HCT116 (cell line): ENCODE measurements around the gene CHSY3. TPM values are rescaled to one million over a fixed set of nuclear protein-coding genes. Genes with fewer than 3 reads are reported as not detected.

ENCODE experiments used
- ATAC-seq: fragments of 200-7000 bp; cut with Tn5 transposase; 2 replicates; pipeline ENCODE4 v1.9.1; 2020; ENCODE audit warnings: mild to moderate bottlenecking, moderate library complexity
- BruUV-seq: library from RNA; stranded (reverse); fragments of 400-500 nt; replicated peaks from 2 replicates; lab custom pipeline; 2021; lab: Mats Ljungman, UMichigan
- CTCF ChIA-PET: fragments of 300-600 bp; sonication (Branson Sonifier 250); formaldehyde crosslinking; loops from one replicate; lab custom pipeline; 2021; ENCODE audit warnings: antibody characterized with exemption; lab: Charles Lee
- POLR2A ChIA-PET: fragments of 300-600, 350-600 bp; sonication (Branson Sonifier 250); formaldehyde crosslinking; loops from one replicate; lab custom pipeline; 2021; ENCODE audit warnings: antibody characterized with exemption; lab: Charles Lee
- RAD21 ChIA-PET, 2 experiments: fragments of 300-600 bp; sonication (Branson Sonifier 250); formaldehyde crosslinking; loops; one replicate each; lab custom pipeline; 2023; ENCODE audit warnings: low total read pairs in 2 of 2; ENCODE audit not compliant: uncharacterized antibody in 2 of 2, unreplicated experiment in 2 of 2, low non-redundant PET in 1 of 2; lab: Charles Lee
- DNase-seq: peaks from one replicate; pipeline ENCODE4 v3.0.0-alpha.2; 2010; ENCODE audit warnings: low read depth, low spot score
- H2AFZ ChIP-seq: fragments of 200-600 bp; shearing (Covaris generic), sonication (generic); 2 replicates; pipeline ENCODE4 v1.6.1; 2017; ENCODE audit warnings: low read depth, mixed run types, mixed read lengths, antibody characterized with exemption, low read length; ENCODE audit not compliant: poor library complexity, severe bottlenecking
- H3K27ac ChIP-seq: 2 replicates; pipeline ENCODE4 v1.5.1; 2012; ENCODE audit warnings: low read depth, low read length
- H3K27me3 ChIP-seq: fragments of 200-600 bp; sonication (generic); 2 replicates; pipeline ENCODE4 v1.6.1; 2016; ENCODE audit warnings: mixed run types, low read length, mixed read lengths; ENCODE audit not compliant: insufficient read depth
- H3K36me3 ChIP-seq, 2 experiments: fragments of 200-500 bp in 1 of 2; fragments of 200-600 bp in 1 of 2; sonication (Bioruptor generic) in 1 of 2; sonication (generic) in 1 of 2; 2 replicates each; pipeline versions ENCODE4 v1.5.1 to v1.6.1; 2014 to 2016; ENCODE audit warnings: low read length in 2 of 2, inconsistent platforms in 1 of 2, mixed read lengths in 1 of 2, mixed run types in 1 of 2; ENCODE audit not compliant: insufficient read depth in 2 of 2, control insufficient read depth in 1 of 2
- H3K4me1 ChIP-seq, 2 experiments: fragments of 200-600 bp in 1 of 2; sonication (generic) in 1 of 2; 2 replicates each; pipeline versions ENCODE4 v1.5.1 to v1.6.1; 2012 to 2017; ENCODE audit warnings: low read length in 2 of 2, inconsistent platforms in 1 of 2, mild to moderate bottlenecking in 1 of 2, mixed read lengths in 1 of 2, mixed run types in 1 of 2, moderate library complexity in 1 of 2; ENCODE audit not compliant: insufficient read depth in 2 of 2, control insufficient read depth in 1 of 2
- H3K4me2 ChIP-seq: fragments of 200-600 bp; sonication (generic); 2 replicates; pipeline ENCODE4 v1.6.1; 2017; ENCODE audit warnings: mixed run types, low read length, mixed read lengths
- H3K4me3 ChIP-seq, 2 experiments: fragments of 200-600 bp in 1 of 2; sonication (generic) in 1 of 2; replicated peaks in 1 of 2; 2 replicates each; pipeline ENCODE4 v1.5.1; 2011 to 2016; ENCODE audit warnings: low read length in 2 of 2, control low read depth in 1 of 2, low read depth in 1 of 2, mild to moderate bottlenecking in 1 of 2, mixed read lengths in 1 of 2, mixed run types in 1 of 2
- H3K79me2 ChIP-seq: fragments of 200-600 bp; sonication (generic); 2 replicates; pipeline ENCODE4 v1.6.1; 2017; ENCODE audit warnings: mild to moderate bottlenecking, mixed run types, low read length, moderate library complexity, mixed read lengths; ENCODE audit not compliant: insufficient read depth
- H3K9ac ChIP-seq: fragments of 200-600 bp; sonication (generic); 2 replicates; pipeline ENCODE4 v1.6.1; 2016; ENCODE audit warnings: low read length, mixed read lengths
- H3K9me2 ChIP-seq: fragments of 200-600 bp; sonication (generic), shearing (Covaris generic); 2 replicates; pipeline ENCODE4 v1.6.1; 2017; ENCODE audit warnings: mixed run types, mild to moderate bottlenecking, moderate library complexity; ENCODE audit not compliant: insufficient read depth
- H3K9me3 ChIP-seq, 2 experiments: fragments of 200-500 bp in 1 of 2; fragments of 200-600 bp in 1 of 2; sonication (Bioruptor generic) in 1 of 2; sonication (generic) in 1 of 2; 2 replicates each; pipeline ENCODE4 v1.6.1; 2014 to 2017; ENCODE audit warnings: low read length in 2 of 2, mixed read lengths in 2 of 2, inconsistent platforms in 1 of 2, low read depth in 1 of 2, mild to moderate bottlenecking in 1 of 2, mixed run types in 1 of 2, moderate library complexity in 1 of 2; ENCODE audit not compliant: control insufficient read depth in 1 of 2, insufficient read depth in 1 of 2
- H4K20me1 ChIP-seq: fragments of 200-600 bp; sonication (generic), shearing (Covaris generic); 2 replicates; pipeline ENCODE4 v1.6.1; 2017; ENCODE audit warnings: mixed run types, mild to moderate bottlenecking, moderate library complexity; ENCODE audit not compliant: insufficient read depth
- CBX3 ChIP-seq: IDR thresholded peaks from 2 replicates; pipeline ENCODE4 v1.6.1; 2012; ENCODE audit warnings: low read depth
- CEBPB ChIP-seq: IDR thresholded peaks from 2 replicates; pipeline ENCODE4 v1.6.1; 2012; ENCODE audit warnings: low read depth
- CTCF ChIP-seq, 3 experiments: fragments of 200-600 bp in 1 of 3; sonication (generic) in 1 of 3; IDR thresholded peaks in 2 of 3; conservative IDR thresholded peaks in 1 of 3; 2 replicates each; pipeline ENCODE4 v1.5.1; 2012 to 2017; ENCODE audit warnings: low read depth in 2 of 3, low read length in 2 of 3, antibody characterized with exemption in 1 of 3, borderline replicate concordance in 1 of 3, control low read depth in 1 of 3, mild to moderate bottlenecking in 1 of 3, mixed read lengths in 1 of 3, mixed run types in 1 of 3, moderate library complexity in 1 of 3; ENCODE audit not compliant: insufficient read depth in 1 of 3
- EGR1 ChIP-seq: IDR thresholded peaks from 2 replicates; pipeline ENCODE4 v1.6.1; 2012; ENCODE audit warnings: low read depth
- ELF1 ChIP-seq: IDR thresholded peaks from 2 replicates; pipeline ENCODE4 v1.6.1; 2012; ENCODE audit warnings: low read depth, borderline replicate concordance
- EZH2 ChIP-seq: fragments of 200-600 bp; sonication (generic); IDR thresholded peaks from 2 replicates; pipeline ENCODE4 v1.6.1; 2017; ENCODE audit warnings: antibody characterized with exemption, mixed run types
- POLR2A ChIP-seq: IDR thresholded peaks from 2 replicates; pipeline ENCODE4 v1.7.0; 2011; ENCODE audit warnings: borderline replicate concordance; ENCODE audit not compliant: insufficient read depth, insufficient read length; ENCODE audit errors: extremely low read depth
- POLR2AphosphoS5 ChIP-seq: IDR thresholded peaks from 2 replicates; pipeline ENCODE4 v1.6.1; 2011; ENCODE audit warnings: mild to moderate bottlenecking, low read depth, low read length, moderate library complexity
- RAD21 ChIP-seq: IDR thresholded peaks from 2 replicates; pipeline ENCODE4 v1.6.1; 2012; ENCODE audit warnings: low read depth, mild to moderate bottlenecking
- REST ChIP-seq: IDR thresholded peaks from 2 replicates; pipeline ENCODE4 v1.6.1; 2012; ENCODE audit warnings: low read depth
- SIN3A ChIP-seq: IDR thresholded peaks from 2 replicates; pipeline ENCODE4 v1.6.1; 2012; ENCODE audit warnings: low read depth
- SP1 ChIP-seq: IDR thresholded peaks from 2 replicates; pipeline ENCODE4 v1.6.1; 2012; ENCODE audit warnings: low read depth
- YY1 ChIP-seq: IDR thresholded peaks from 2 replicates; pipeline ENCODE4 v1.6.1; 2011; ENCODE audit warnings: low read length, low read depth, moderate library complexity, mild to moderate bottlenecking; ENCODE audit not compliant: insufficient replicate concordance; ENCODE audit errors: extremely low read depth
- ZBTB33 ChIP-seq: IDR thresholded peaks from 2 replicates; pipeline ENCODE4 v1.6.1; 2011; ENCODE audit warnings: mild to moderate bottlenecking, low read length, moderate library complexity; ENCODE audit not compliant: insufficient replicate concordance; ENCODE audit errors: extremely low read depth
- ZFX ChIP-seq: fragments of 450-650 bp; IDR thresholded peaks from 2 replicates; pipeline ENCODE4 v1.6.1; 2017
- intact Hi-C: fragments of 100-400 bp; cut with micrococcal nuclease; formaldehyde crosslinking; loops from 2 replicates; pipeline ENCODE4 v1.10.0; 2022
- total RNA-seq: library from RNA; stranded (reverse); gene quantifications from one replicate; pipeline ENCODE4 v1.2.1, GENCODE V29; 2021; ENCODE audit not compliant: unreplicated experiment

CHSY3 gene
- total RNA-seq, 1 experiment from 2014 or later: 2.3 TPM

GRCh38 chr5:130065617-130066016 lies 161.4 kb downstream of the CHSY3 start:
- Histone ChIP-seq H3K27me3 (no peaks in the 10 kb centered on the region), H3K9ac (no peak overlapping the region), H3K9me2 (no peaks in the 10 kb centered on the region), H3K4me2 (no peak overlapping the region), H3K9me3 (no peaks in the 10 kb centered on the region; a peak in 1 of 4 replicates), H3K4me3 (no peak overlapping the region), H3K4me1 (no peaks in the 10 kb centered on the region), H4K20me1 (no peaks in the 10 kb centered on the region), H3K36me3 (no peaks in the 10 kb centered on the region), H3K27ac (no peak overlapping the region), H2AFZ (no peak overlapping the region), H3K79me2 (no peaks in the 10 kb centered on the region)
- CTCF ChIA-PET: no interaction called here
- TF ChIP-seq SP1: no peak
- TF ChIP-seq CEBPB: no peak
- no peak for TF ChIP-seq POLR2AphosphoS5
- no TSS peak for BruUV-seq
- RAD21 ChIA-PET: no interaction called here
- intact Hi-C loops: no loop called here
- DNase-seq: no peak
- POLR2A ChIA-PET: no interaction called here
- ATAC-seq: no peak

- Histone ChIP-seq H3K4me3 (no peak overlapping the region), H3K36me3 (no peaks in the 10 kb centered on the region), H3K79me2 (no peaks in the 10 kb centered on the region), H3K4me1 (no peaks in the 10 kb centered on the region), H3K9ac (no peak overlapping the region), H4K20me1 (no peaks in the 10 kb centered on the region), H3K27ac (no peak overlapping the region), H2AFZ (no peak overlapping the region), H3K9me2 (no peaks in the 10 kb centered on the region), H3K9me3 (no peaks in the 10 kb centered on the region), H3K4me2 (no peak overlapping the region), H3K27me3 (no peaks in the 10 kb centered on the region)
- BruUV-seq: no TSS peak
- ChIA-PET RAD21 (no interaction called here), CTCF (no interaction called here), POLR2A (no interaction called here)
- ATAC-seq (no peak), DNase-seq (no peak)
- intact Hi-C loops: no loop called here
- TF ChIP-seq CTCF (IDR thresholded peaks at IDR 0.05 in 2 of 3, conservative IDR thresholded peaks at IDR 0.05 in 1 of 3; ENCODE audit: borderline replicate concordance in 1 of 3, insufficient read depth in 1 of 3, low read depth in 2 of 3, low read length in 2 of 3): no peak
- TF ChIP-seq REST: no peak
- no peak for TF ChIP-seq RAD21
- no peak for TF ChIP-seq SIN3A
- no peak for TF ChIP-seq EZH2
- TF ChIP-seq ELF1: no peak
- TF ChIP-seq CBX3: no peak
- TF ChIP-seq POLR2A: no peak
- TF ChIP-seq ZFX: no peak
- TF ChIP-seq YY1: no peak
- no peak for TF ChIP-seq EGR1
- no peak for TF ChIP-seq POLR2AphosphoS5
- TF ChIP-seq ZBTB33: no peak
Observed at GRCh38 chr5:130066644-130067043, 162.4 kb downstream of the CHSY3 start.
